IMR-90 (cell line): Measurements from ENCODE around the gene ACOX2. TPM values are rescaled to one million over a fixed set of nuclear protein-coding genes. Genes with fewer than 3 reads are reported as not detected.

ENCODE experiments used
- ATAC-seq: fragments of 200-7000 bp; cut with Tn5 transposase; 2 replicates; pipeline ENCODE4 v1.9.1; 2020; ENCODE audit warnings: low read depth, mild to moderate bottlenecking, moderate library complexity
- Bru-seq: library from RNA; stranded (reverse); fragments of 400-500 nt; gene quantifications from one replicate; lab custom pipeline; 2021; lab: Mats Ljungman, UMichigan
- BruChase-seq, 2 experiments: library from RNA; stranded (reverse); fragments of 400-500 nt; gene quantifications; one replicate each; lab custom pipeline; 2021; lab: Mats Ljungman, UMichigan
- BruUV-seq: library from RNA; stranded (reverse); fragments of 400-500 nt; replicated peaks from 2 replicates; lab custom pipeline; 2021; lab: Mats Ljungman, UMichigan
- CTCF ChIA-PET: fragments of 300-600 bp; formaldehyde crosslinking; extraction: SDS; loops from one replicate; lab custom pipeline; 2021; ENCODE audit warnings: antibody characterized with exemption; lab: Yijun Ruan, JAX
- POLR2A ChIA-PET: fragments of 300-600 bp; sonication (Branson Sonifier 250); formaldehyde crosslinking; loops from one replicate; lab custom pipeline; 2022; ENCODE audit warnings: antibody characterized with exemption; ENCODE audit not compliant: unreplicated experiment; lab: Charles Lee
- DNase-seq: peaks from one replicate; pipeline ENCODE4 v3.0.0; 2013
- H2AFZ ChIP-seq: replicated peaks from 2 replicates; pipeline ENCODE3; 2013; ENCODE audit warnings: low read length, mild to moderate bottlenecking; ENCODE audit not compliant: poor library complexity
- H2AK5ac ChIP-seq: 2 replicates; pipeline ENCODE4 v1.6.1; 2013; ENCODE audit warnings: low read depth, low read length, inconsistent platforms
- H2AK9ac ChIP-seq: replicated peaks from 2 replicates; pipeline ENCODE3; 2013; ENCODE audit warnings: mild to moderate bottlenecking, low read depth, low read length, moderate library complexity; ENCODE audit not compliant: poor library complexity
- H2BK120ac ChIP-seq: 2 replicates; pipeline ENCODE4 v1.6.1; 2013; ENCODE audit warnings: low read depth, low read length, inconsistent platforms
- H2BK15ac ChIP-seq: 3 replicates; pipeline ENCODE4 v1.6.1; 2013; ENCODE audit warnings: low read depth, low read length, inconsistent platforms
- H2BK20ac ChIP-seq: 2 replicates; pipeline ENCODE4 v1.6.1; 2013; ENCODE audit warnings: low read depth, mild to moderate bottlenecking, inconsistent platforms, low read length, moderate library complexity
- H2BK5ac ChIP-seq: 2 replicates; pipeline ENCODE4 v1.6.1; 2013; ENCODE audit warnings: mild to moderate bottlenecking, low read depth, low read length, inconsistent platforms; ENCODE audit not compliant: poor library complexity, severe bottlenecking
- H3K14ac ChIP-seq: replicated peaks from 2 replicates; pipeline ENCODE4 v1.6.1; 2013; ENCODE audit warnings: low read depth, low read length, inconsistent platforms
- H3K18ac ChIP-seq: 2 replicates; pipeline ENCODE4 v1.6.1; 2013; ENCODE audit warnings: low read depth, low read length, control low read depth
- H3K23ac ChIP-seq: 2 replicates; pipeline ENCODE4 v1.6.1; 2013; ENCODE audit warnings: low read depth, low read length, inconsistent platforms
- H3K27ac ChIP-seq: 2 replicates; pipeline ENCODE4 v1.5.1; 2013; ENCODE audit warnings: mild to moderate bottlenecking, control low read depth, low read length; ENCODE audit not compliant: insufficient read depth
- H3K27me3 ChIP-seq: 2 replicates; pipeline ENCODE4 v1.6.1; 2013; ENCODE audit warnings: low read length; ENCODE audit not compliant: control insufficient read depth, insufficient read depth
- H3K36me3 ChIP-seq: 2 replicates; pipeline ENCODE4 v1.6.1; 2013; ENCODE audit warnings: low read length, mixed read lengths; ENCODE audit not compliant: control insufficient read depth, insufficient read depth
- H3K4ac ChIP-seq: 2 replicates; pipeline ENCODE4 v1.6.1; 2013; ENCODE audit warnings: low read depth, low read length, inconsistent platforms
- H3K4me1 ChIP-seq: 2 replicates; pipeline ENCODE4 v1.6.1; 2013; ENCODE audit warnings: low read length, mixed read lengths; ENCODE audit not compliant: control insufficient read depth, insufficient read depth
- H3K4me2 ChIP-seq: 2 replicates; pipeline ENCODE4 v1.6.1; 2013; ENCODE audit warnings: low read depth, mild to moderate bottlenecking, control low read depth, low read length, moderate library complexity
- H3K4me3 ChIP-seq: 2 replicates; pipeline ENCODE4 v1.5.1; 2013; ENCODE audit warnings: low read depth, mild to moderate bottlenecking, control low read depth, low read length, moderate library complexity; ENCODE audit not compliant: insufficient read depth
- H3K56ac ChIP-seq: 2 replicates; pipeline ENCODE4 v1.6.1; 2013; ENCODE audit warnings: low read length, inconsistent platforms; ENCODE audit not compliant: insufficient read depth; ENCODE audit errors: extremely low read depth
- H3K79me1 ChIP-seq, 2 experiments: 2 replicates each; pipeline ENCODE4 v1.6.1; 2013; ENCODE audit warnings: low read length in 2 of 2, inconsistent platforms in 1 of 2, low read depth in 1 of 2
- H3K9ac ChIP-seq: 2 replicates; pipeline ENCODE4 v1.6.1; 2013; ENCODE audit warnings: low read depth, low read length, control low read depth
- H3K9me1 ChIP-seq: 2 replicates; pipeline ENCODE4 v1.6.1; 2013; ENCODE audit warnings: low read length, inconsistent platforms; ENCODE audit not compliant: insufficient read depth
- H3K9me3 ChIP-seq: 2 replicates; pipeline ENCODE4 v1.6.1; 2013; ENCODE audit warnings: low read length; ENCODE audit not compliant: control insufficient read depth, insufficient read depth
- H4K20me1 ChIP-seq: 2 replicates; pipeline ENCODE4 v1.6.1; 2013; ENCODE audit warnings: low read length, inconsistent platforms; ENCODE audit not compliant: insufficient read depth
- H4K5ac ChIP-seq: 2 replicates; pipeline ENCODE4 v1.6.1; 2013; ENCODE audit warnings: mild to moderate bottlenecking, low read depth, low read length, control low read depth
- H4K8ac ChIP-seq, 2 experiments: 2 replicates each; pipeline ENCODE4 v1.6.1; 2013; ENCODE audit warnings: low read depth in 2 of 2, low read length in 2 of 2, control low read depth in 1 of 2, inconsistent platforms in 1 of 2
- H4K91ac ChIP-seq: 2 replicates; pipeline ENCODE4 v1.6.1; 2013; ENCODE audit warnings: low read depth, low read length, inconsistent platforms; ENCODE audit not compliant: insufficient read depth
- FOS ChIP-seq: fragments of 150-350 bp; IDR thresholded peaks from 2 replicates; pipeline ENCODE4 v1.6.1; 2016; ENCODE audit warnings: low read depth, low read length
- MXI1 ChIP-seq: IDR thresholded peaks from 2 replicates; pipeline ENCODE4 v1.6.1; 2012; ENCODE audit warnings: low read depth, mild to moderate bottlenecking, low read length, moderate library complexity, borderline replicate concordance
- POLR2A ChIP-seq: IDR thresholded peaks from 2 replicates; pipeline ENCODE4 v1.6.1; 2012; ENCODE audit warnings: mild to moderate bottlenecking, low read depth, low read length
- WGBS, 2 experiments: methylation state at CpG; one replicate each; pipeline versions ENCODE4 v1.1.5 to v1.1.7; 2013; ENCODE audit warnings: missing lambda C conversion rate in 2 of 2; ENCODE audit not compliant: insufficient read length in 1 of 2; ENCODE audit errors: extremely low coverage in 2 of 2; 5-methylcytosine and 5-hydroxymethylcytosine counted together
- dilution Hi-C: fragments of 300-500 bp; cut with HindIII; formaldehyde crosslinking; loops from one replicate; pipeline ENCODE4 v1.14.3; 2018; ENCODE audit warnings: low sequenced_read_pairs; ENCODE audit not compliant: unreplicated experiment
- in situ Hi-C: fragments of 300-500 bp; cut with MboI; formaldehyde crosslinking; loops from 3 replicates; pipeline ENCODE4 v1.14.3; 2019; ENCODE audit warnings: low sequenced_read_pairs, inconsistent platforms, mixed read lengths
- intact Hi-C: fragments of 100-400 bp; cut with micrococcal nuclease; formaldehyde crosslinking; loops from 2 replicates; pipeline ENCODE4 v1.10.0; 2022
- long read RNA-seq: library from polyadenylated mRNA; unstranded; transcript quantifications from one replicate; pipeline ENCODE4 v2.0.0, GENCODE V29; 2021; ENCODE audit not compliant: unreplicated experiment
- polyA plus RNA-seq, 3 experiments: library from polyadenylated mRNA; depleted of rRNA; stranded (reverse); fragments of >200 nt; gene quantifications; 2 replicates each; pipeline ENCODE4 v1.2.3, GENCODE V29; 2012; ENCODE audit warnings: low replicate concordance in 1 of 3
- total RNA-seq: library from RNA; depleted of rRNA; stranded (reverse); fragments of >200 nt; gene quantifications from 2 replicates; pipeline ENCODE4 v1.2.3, GENCODE V29; 2012; rRNA removed
- TF ChIP-seq, protein P1 (sequence below): fragments of 150-350 bp; IDR thresholded peaks from 2 replicates; pipeline ENCODE4 v1.6.1; 2016; ENCODE audit warnings: low read depth, mild to moderate bottlenecking, low read length, moderate library complexity, borderline replicate concordance

ACOX2 gene
- total RNA-seq (15.6 and 17.8 TPM in 2 replicates), polyA plus RNA-seq (2012; rRNA removed) (26.8 and 32.9 TPM in 2 replicates), Bru-seq, nascent RNA (percentile 47 among the genes with signal in this experiment), BruChase-seq, experiment 1, labeled RNA remaining after a 6-hour chase (percentile 40 among the genes with signal in this experiment), BruChase-seq, experiment 2, labeled RNA remaining after a 2-hour chase (percentile 35 among the genes with signal in this experiment)
- polyA plus RNA-seq (2012; cell fraction: cytosol; rRNA removed): 17.9 and 19.5 TPM in 2 replicates
- 137 and 183 TPM in 2 replicates for polyA plus RNA-seq (2012; cell fraction: nucleus; rRNA removed; ENCODE audit: low replicate concordance)
- long read RNA-seq, transcript ACOX2-201 (15 exons, 2,426 nt): major isoform, 14 of 30 reads
- long read RNA-seq, transcript ACOX2-207 (6 exons, 1,072 nt): minor isoform, 8 of 30 reads
- long read RNA-seq, partial matches to known transcripts: 3 of 30 reads
- long read RNA-seq, other reads (novel, unspliced or antisense): 5 of 30 reads

- H4K20me1 ChIP-seq: no peaks in the 10 kb centered on the region
- H3K9me1 ChIP-seq: no peaks in the 10 kb centered on the region; the same call in 1 of the 2 replicates
- peak within 1 kb of the TSS; percentile 75 to 86 for H4K8ac ChIP-seq
- POLR2A ChIA-PET: interaction anchor here (0.6 kb wide), 1 partner anchor 215 kb away, joined by 3 read pairs; no protein-coding TSS in a partner anchor
- CTCF ChIA-PET: interaction anchor here (0.8 kb wide), 1 partner anchor 107 kb away, joined by 4 read pairs; no protein-coding TSS in a partner anchor
- no peaks in the 10 kb centered on the region for H3K79me1 ChIP-seq
- 0 out of 2 replicates have a peak within 1 kb of the TSS, but pooled peaks have one; percentile 5 for H2BK20ac ChIP-seq
- DNase-seq (peak; percentile 70), ATAC-seq (peak; percentile 91)
- peak within 1 kb of the TSS; percentile 36; the same call in 1 of the 3 replicates for H2BK15ac ChIP-seq
- no peak within 1 kb of the TSS for H2AK9ac ChIP-seq
- dilution Hi-C loops (no loop called here), intact Hi-C loops (no loop called here), in situ Hi-C loops (no loop called here)
- BruUV-seq: no TSS peak
- no peaks in the 10 kb centered on the region for H3K27me3 ChIP-seq
- no peak within 1 kb of the TSS for H3K56ac ChIP-seq
- H3K23ac ChIP-seq: peak within 1 kb of the TSS; percentile 39; the same call in 1 of the 2 replicates
- no peak within 1 kb of the TSS for H2BK5ac ChIP-seq
- WGBS, 2 experiments: 40% methylated on average over 8 of the region's 13 CpGs; no CpG with 5 or more reads in 1 of the 2 experiments
- H3K4me1 ChIP-seq: peaks cover 16% of the 10 kb centered on the region
- peak within 1 kb of the TSS; percentile 52 for H3K14ac ChIP-seq
- peak within 1 kb of the TSS; percentile 19; the same call in 1 of the 2 replicates for H2BK120ac ChIP-seq
- TF ChIP-seq, protein P1, sequence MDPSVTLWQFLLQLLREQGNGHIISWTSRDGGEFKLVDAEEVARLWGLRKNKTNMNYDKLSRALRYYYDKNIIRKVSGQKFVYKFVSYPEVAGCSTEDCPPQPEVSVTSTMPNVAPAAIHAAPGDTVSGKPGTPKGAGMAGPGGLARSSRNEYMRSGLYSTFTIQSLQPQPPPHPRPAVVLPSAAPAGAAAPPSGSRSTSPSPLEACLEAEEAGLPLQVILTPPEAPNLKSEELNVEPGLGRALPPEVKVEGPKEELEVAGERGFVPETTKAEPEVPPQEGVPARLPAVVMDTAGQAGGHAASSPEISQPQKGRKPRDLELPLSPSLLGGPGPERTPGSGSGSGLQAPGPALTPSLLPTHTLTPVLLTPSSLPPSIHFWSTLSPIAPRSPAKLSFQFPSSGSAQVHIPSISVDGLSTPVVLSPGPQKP: no peak
- TF ChIP-seq FOS (no peak), MXI1 (no peak), POLR2A (no peak)
- peak within 1 kb of the TSS; percentile 32; the same call in 1 of the 2 replicates for H4K91ac ChIP-seq
- H3K4me3 ChIP-seq: peak within 1 kb of the TSS; percentile 21
- H3K27ac ChIP-seq: peak within 1 kb of the TSS; percentile 57
- peak within 1 kb of the TSS; percentile 85 for H3K9ac ChIP-seq
- no peak within 1 kb of the TSS; the same call in 1 of the 2 replicates for H3K18ac ChIP-seq
- peak within 1 kb of the TSS; percentile 77 for H3K4me2 ChIP-seq
- peak within 1 kb of the TSS; percentile 70; the same call in 1 of the 2 replicates for H4K5ac ChIP-seq
- H2AFZ ChIP-seq: peak within 1 kb of the TSS; percentile 92
- peaks cover 1% of the 10 kb centered on the region; the same call in 1 of the 2 replicates for H3K36me3 ChIP-seq
- no peaks in the 10 kb centered on the region for H3K9me3 ChIP-seq
- peak within 1 kb of the TSS; percentile 76 for H3K4ac ChIP-seq
- H2AK5ac ChIP-seq: no peak within 1 kb of the TSS; the same call in 1 of the 2 replicates
Observed at GRCh38 chr3:58536501-58537411, at the start of gene ACOX2. ACOX2 (minus strand) TSS chr3:58537190; CDS start chr3:58535106, 2,084 bp downstream.
